ENCODE results near the gene PLOD1. TPM values are rescaled to one million over a fixed set of nuclear protein-coding genes. Genes with fewer than 3 reads are reported as not detected.
A peak's percentile ranks its signal among the peaks of the same experiment; 100 is the strongest.
"Not testable (repeated sequence)": the region's sequence is repeated elsewhere in the genome, so short reads cannot be mapped to it uniquely, and the experiment has no call there.

Gene PLOD1
- total RNA-seq, 8 experiments from 2014 or later = 24.0 to 136 (median 66.7) TPM

DNA sequence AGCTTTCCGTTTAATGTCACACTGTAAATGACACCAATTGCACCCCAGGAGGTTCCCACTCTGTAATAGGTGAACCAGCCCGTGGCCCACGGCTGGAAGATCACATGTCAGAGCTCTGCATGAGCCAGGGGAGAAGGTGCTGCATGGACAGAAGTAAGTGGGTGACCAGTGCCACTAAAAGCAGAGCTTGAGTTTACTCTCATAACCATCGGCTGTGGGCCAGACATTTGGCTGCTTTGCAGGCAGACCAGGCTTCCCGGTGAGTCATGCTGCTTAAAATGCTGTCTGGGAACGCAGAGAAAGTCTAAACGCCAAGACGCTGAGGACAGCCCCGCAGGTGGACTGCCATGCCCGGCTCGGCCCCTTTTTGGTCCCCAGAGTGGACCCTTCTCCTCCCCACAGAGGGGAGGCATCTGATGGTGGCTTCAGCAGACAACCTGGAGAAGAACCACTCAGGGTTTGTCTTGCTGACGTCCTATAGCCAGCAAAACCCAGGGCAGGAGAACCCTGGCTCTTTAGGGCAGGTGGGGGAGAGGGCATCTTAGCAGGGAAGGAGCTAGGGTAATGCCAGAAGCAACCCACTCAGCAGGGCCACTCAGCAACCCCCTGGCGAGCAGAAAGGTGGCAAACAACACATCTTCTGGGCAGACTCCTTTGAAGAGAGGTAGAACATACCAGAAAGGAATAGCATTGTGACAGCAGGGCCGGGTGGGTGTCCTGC, 15.6 kb upstream of the PLOD1 start:
- peak in 5 of 8 experiments; percentile 2 to 95 (median 30) for ATAC-seq (replicated peaks in 6 of 8)
- in situ Hi-C loops (cut with MboI; ENCODE audit: low pct_unique_long_range_greater_than_20kb in 2 of 9, low sequenced_read_pairs in 9 of 9, unreplicated experiment in 9 of 9) = no loop called here
- H3K4me1 ChIP-seq (replicated peaks in 1 of 2) = peaks cover 6 to 9% of the 10 kb centered on the region in 2 donors
- WGBS, 10 experiments = 0 to 100% (median 87%) methylated on average over 1 to 11 of the region's 14 CpGs; no CpG with 5 or more reads in 2 of the 10 experiments
- no peak overlapping the region for H3K27ac ChIP-seq
- no peak overlapping the region for H3K4me3 ChIP-seq

- no peak overlapping the region for H3K27ac ChIP-seq
- WGBS, 10 experiments = 77 to 100% (median 87%) methylated on average over 1 to 11 of the region's 11 CpGs; no CpG with 5 or more reads in 3 of the 10 experiments
- ATAC-seq (replicated peaks in 6 of 8) = no peak
- in situ Hi-C loops (cut with MboI; ENCODE audit: low pct_unique_long_range_greater_than_20kb in 2 of 9, low sequenced_read_pairs in 9 of 9, unreplicated experiment in 9 of 9) = no loop called here
- H3K4me1 ChIP-seq (replicated peaks in 1 of 2) = peaks cover 13 to 16% of the 10 kb centered on the region in 2 donors
- no peak overlapping the region for H3K4me3 ChIP-seq
Measured at GRCh38 chr1:11919621-11920020, 14.9 kb upstream of the PLOD1 start.

GRCh38 chr1:11920239-11920903, 14.1 kb upstream of the PLOD1 start:
- 89 to 95% (median 94%) methylated on average over 3 to 9 of the region's 12 CpGs; no CpG with 5 or more reads in 5 of the 10 experiments for WGBS, 10 experiments

GRCh38 chr1:11921022-11921421, 13.5 kb upstream of the PLOD1 start:
- in situ Hi-C loops (cut with MboI; ENCODE audit: low pct_unique_long_range_greater_than_20kb in 2 of 9, low sequenced_read_pairs in 9 of 9, unreplicated experiment in 9 of 9) = no loop called here
- ATAC-seq (replicated peaks in 6 of 8) = no peak
- Histone ChIP-seq H3K27ac (no peak overlapping the region), H3K4me1 (replicated peaks in 1 of 2) (peaks cover 18 to 20% of the 10 kb centered on the region in 2 donors), H3K4me3 (no peak overlapping the region)
- WGBS, 10 experiments = 51 to 100% (median 67%) methylated on average over 1 to 8 of the region's 9 CpGs; no CpG with 5 or more reads in 2 of the 10 experiments

More at GRCh38 chr1:11920239-11920903, 14.1 kb upstream of the PLOD1 start:
- in situ Hi-C loops (cut with MboI; ENCODE audit: low pct_unique_long_range_greater_than_20kb in 2 of 9, low sequenced_read_pairs in 9 of 9, unreplicated experiment in 9 of 9) = no loop called here
- Histone ChIP-seq H3K4me1 (replicated peaks in 1 of 2) (peaks cover 18 to 20% of the 10 kb centered on the region in 2 donors), H3K27ac (no peak overlapping the region), H3K4me3 (no peak overlapping the region)
- ATAC-seq (replicated peaks in 6 of 8) = peak in 1 of 8 experiments; percentile 24

DNA sequence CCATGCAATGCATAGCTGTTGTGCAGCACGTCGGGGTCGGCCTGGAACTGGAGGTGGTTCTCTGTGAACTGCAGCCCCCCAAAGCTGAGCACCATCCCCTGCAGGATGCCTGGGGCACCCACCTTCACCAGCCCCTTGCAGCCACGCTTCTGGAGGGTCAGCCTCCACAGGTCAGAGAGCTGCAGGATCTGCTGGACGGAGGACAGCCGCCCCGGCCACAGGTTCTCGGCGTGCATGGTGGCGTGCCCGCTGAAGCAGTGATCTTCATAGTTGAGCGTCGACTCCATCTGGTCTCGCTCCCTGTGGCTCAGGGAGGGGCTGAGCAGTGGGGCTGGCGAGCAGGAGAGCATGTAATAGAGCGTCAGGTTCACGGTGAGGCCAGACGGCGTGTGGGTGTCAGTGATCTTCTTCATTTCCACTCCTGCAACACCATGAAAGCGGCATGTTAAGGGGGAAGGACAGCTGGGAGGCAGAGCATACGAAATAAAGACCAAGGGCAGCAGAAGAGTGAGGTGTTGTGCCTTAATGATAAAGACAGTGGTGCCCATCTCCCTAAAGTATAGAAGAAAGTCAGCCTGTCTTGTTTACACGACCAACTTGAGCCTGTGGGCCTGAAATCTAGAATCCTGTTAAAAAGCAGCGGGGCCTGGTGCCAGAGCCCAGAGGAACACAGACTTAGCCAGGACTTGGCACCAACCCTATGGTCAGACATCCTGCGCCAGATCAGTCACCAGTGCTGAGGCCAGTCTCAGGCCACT, 11.3 kb upstream of the PLOD1 start:
- Histone ChIP-seq H3K4me1 (replicated peaks in 1 of 2) (peaks cover 21 to 23% of the 10 kb centered on the region in 2 donors), H3K4me3 (no peak overlapping the region), H3K27ac (no peak overlapping the region)
- 71 to 100% (median 95%) methylated on average over 1 to 10 of the region's 24 CpGs; no CpG with 5 or more reads in 2 of the 10 experiments for WGBS, 10 experiments
- no peak for ATAC-seq (replicated peaks in 6 of 8)
- in situ Hi-C loops (cut with MboI; ENCODE audit: low pct_unique_long_range_greater_than_20kb in 2 of 9, low sequenced_read_pairs in 9 of 9, unreplicated experiment in 9 of 9) = no loop called here

GRCh38 chr1:11923827-11924113, 10.7 kb upstream of the PLOD1 start:
- Histone ChIP-seq H3K27ac (no peak overlapping the region), H3K4me1 (replicated peaks in 1 of 2) (peaks cover 21 to 23% of the 10 kb centered on the region in 2 donors), H3K4me3 (peak overlapping the region in 1 of 5 donors; percentile 100)
- no peak for ATAC-seq (replicated peaks in 6 of 8)
- in situ Hi-C loops (cut with MboI; ENCODE audit: low pct_unique_long_range_greater_than_20kb in 2 of 9, low sequenced_read_pairs in 9 of 9, unreplicated experiment in 9 of 9) = no loop called here
- 0 to 82% (median 45%) methylated on average over 1 to 2 of the region's 5 CpGs; no CpG with 5 or more reads in 4 of the 10 experiments for WGBS, 10 experiments

DNA sequence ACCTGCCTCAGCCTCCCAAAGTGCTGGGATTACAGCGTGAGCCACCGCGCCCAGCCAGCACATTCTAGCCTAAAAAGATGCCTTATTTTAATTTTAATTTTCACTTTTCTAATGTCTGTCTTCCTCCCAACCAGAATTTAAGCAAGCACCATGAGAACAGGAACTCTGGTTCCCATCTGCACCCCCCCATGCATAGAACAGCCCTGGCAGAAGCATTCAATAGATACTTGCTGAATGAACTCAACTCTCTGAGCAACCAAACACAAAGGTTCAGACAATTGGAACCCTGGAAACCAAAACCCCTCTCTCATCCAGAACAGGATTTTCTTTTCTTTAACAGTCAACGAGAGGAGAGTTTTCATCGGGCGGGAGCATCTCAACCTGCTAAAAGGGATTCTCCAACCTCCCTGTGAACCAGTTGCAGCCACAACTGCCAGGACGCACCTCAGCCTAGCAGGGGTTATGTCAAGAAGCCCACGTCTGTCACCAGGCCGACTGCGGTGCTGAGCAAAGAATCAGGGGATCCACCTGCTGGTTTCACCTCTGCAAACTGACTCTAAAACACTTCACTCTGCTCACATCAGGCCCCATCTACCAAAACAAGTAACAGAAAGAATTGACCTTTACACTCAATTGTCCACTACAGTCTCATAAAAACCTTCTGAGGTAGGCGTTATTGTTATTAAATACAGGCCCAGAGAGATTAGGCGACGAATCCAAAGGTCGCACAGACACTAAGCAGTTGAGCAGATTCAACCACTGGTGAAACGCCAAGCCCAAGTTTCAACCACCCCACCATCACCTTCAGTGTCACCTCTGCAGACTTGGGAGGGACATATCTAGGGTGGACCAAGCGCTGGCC, 10.0 kb upstream of the PLOD1 start:
- Histone ChIP-seq H3K27ac (no peak overlapping the region), H3K4me1 (replicated peaks in 1 of 2) (peaks cover 24 to 30% of the 10 kb centered on the region in 2 donors), H3K4me3 (peak overlapping the region; percentile 61 to 100 (median 68))
- peak in 1 of 8 experiments; percentile 31 for ATAC-seq (replicated peaks in 6 of 8)
- in situ Hi-C loops (cut with MboI; ENCODE audit: low pct_unique_long_range_greater_than_20kb in 2 of 9, low sequenced_read_pairs in 9 of 9, unreplicated experiment in 9 of 9) = no loop called here
- WGBS, 10 experiments = 17 to 100% (median 58%) methylated on average over 1 to 15 of the region's 16 CpGs; no CpG with 5 or more reads in 1 of the 10 experiments

GRCh38 chr1:11925196-11925937, 9.2 kb upstream of the PLOD1 start:
- Histone ChIP-seq H3K27ac (peak overlapping the region; percentile 63 to 68), H3K4me1 (replicated peaks in 1 of 2) (peaks cover 30 to 38% of the 10 kb centered on the region in 2 donors)

DNA sequence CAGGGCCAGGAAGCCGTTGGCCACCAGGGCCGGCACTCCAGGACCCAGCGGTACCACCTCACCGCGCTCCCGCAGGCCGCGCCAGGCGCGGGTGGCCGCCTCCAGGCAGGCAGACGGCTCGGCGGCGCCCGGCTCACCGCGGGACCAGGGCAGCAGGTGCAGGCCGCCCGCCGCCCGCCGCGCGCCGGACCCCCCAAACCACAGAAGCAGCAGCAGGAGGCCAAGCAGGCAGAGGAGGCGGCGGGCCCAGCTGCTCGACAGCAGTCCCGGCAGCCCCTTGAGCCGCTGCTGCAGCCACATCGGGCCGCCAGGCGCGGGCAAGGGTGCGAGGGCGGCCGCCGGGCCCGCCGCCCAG, 8.6 kb upstream of the PLOD1 start:
- peak overlapping the region; percentile 63 to 68 for H3K27ac ChIP-seq
- H3K4me1 ChIP-seq (replicated peaks in 1 of 2) = peaks cover 30 to 36% of the 10 kb centered on the region in 2 donors
- peak overlapping the region; percentile 61 to 100 (median 68) for H3K4me3 ChIP-seq
- in situ Hi-C loops (cut with MboI; ENCODE audit: low pct_unique_long_range_greater_than_20kb in 2 of 9, low sequenced_read_pairs in 9 of 9, unreplicated experiment in 9 of 9) = no loop called here
- ATAC-seq (replicated peaks in 6 of 8) = peak; percentile 44 to 63 (median 54)
- no CpG with 5 or more reads among the region's 41 CpGs for WGBS, 10 experiments

More at GRCh38 chr1:11925196-11925937, 9.2 kb upstream of the PLOD1 start:
- 0 to 69% (median 20%) methylated on average over 1 to 2 of the region's 54 CpGs; no CpG with 5 or more reads in 7 of the 10 experiments for WGBS, 10 experiments
- ATAC-seq (replicated peaks in 6 of 8) = peak in 7 of 8 experiments; percentile 0 to 34 (median 18)
- in situ Hi-C loops (cut with MboI; ENCODE audit: low pct_unique_long_range_greater_than_20kb in 2 of 9, low sequenced_read_pairs in 9 of 9, unreplicated experiment in 9 of 9) = not testable (repeated sequence)
- H3K4me3 ChIP-seq = peak overlapping the region; percentile 61 to 100 (median 68)

DNA sequence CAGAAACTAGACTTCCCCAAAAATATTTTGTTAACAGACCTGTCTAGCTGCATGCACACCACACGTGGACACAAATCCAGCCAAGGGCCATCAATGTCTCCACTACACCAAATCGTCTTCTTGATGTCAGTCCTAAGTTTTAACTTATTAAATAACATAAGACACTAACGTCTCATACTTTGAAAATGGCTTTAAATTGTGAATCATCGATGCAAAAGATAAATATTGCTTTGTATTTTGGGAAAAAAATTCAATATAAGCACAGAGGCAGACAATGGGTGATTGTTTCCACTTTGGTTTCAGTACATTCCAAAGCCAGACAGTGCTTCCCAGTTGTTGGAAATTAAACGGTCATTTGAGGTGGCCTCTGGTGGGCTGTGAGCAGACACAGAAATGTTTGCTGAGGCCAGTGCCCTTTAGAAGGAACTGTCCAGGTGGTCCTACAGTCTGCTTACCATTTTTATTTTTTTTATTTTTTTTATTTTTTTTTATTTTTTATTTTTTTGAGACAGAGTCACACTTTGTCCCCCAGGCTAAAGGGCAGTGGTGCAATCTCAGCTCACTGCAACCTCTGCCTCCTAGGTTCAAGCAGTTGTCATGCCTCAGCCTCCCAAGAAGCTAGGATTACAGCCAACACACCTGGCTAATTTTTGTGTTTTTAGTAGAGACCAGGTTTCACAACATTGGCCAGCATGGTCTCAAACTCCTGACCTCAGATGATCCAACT, 6.5 kb upstream of the PLOD1 start:
- H3K27ac ChIP-seq = no peak overlapping the region
- H3K4me3 ChIP-seq = no peak overlapping the region
- in situ Hi-C loops (cut with MboI; ENCODE audit: low pct_unique_long_range_greater_than_20kb in 2 of 9, low sequenced_read_pairs in 9 of 9, unreplicated experiment in 9 of 9) = no loop called here
- H3K4me1 ChIP-seq (replicated peaks in 1 of 2) = peaks cover 29 to 36% of the 10 kb centered on the region in 2 donors
- WGBS, 10 experiments = 8 to 87% (median 63%) methylated on average over 2 to 5 of the region's 5 CpGs
- ATAC-seq (replicated peaks in 6 of 8) = no peak

GRCh38 chr1:11929849-11930248, 4.7 kb upstream of the PLOD1 start:
- Histone ChIP-seq H3K27ac (peak overlapping the region in 1 of 2 donors; percentile 40), H3K4me3 (no peak overlapping the region), H3K4me1 (replicated peaks in 1 of 2) (peaks cover 26 to 33% of the 10 kb centered on the region in 2 donors)
- 0 to 18% (median 1%) methylated on average over 1 to 5 of the region's 5 CpGs for WGBS, 10 experiments
- in situ Hi-C loops (cut with MboI; ENCODE audit: low pct_unique_long_range_greater_than_20kb in 2 of 9, low sequenced_read_pairs in 9 of 9, unreplicated experiment in 9 of 9) = no loop called here
- ATAC-seq (replicated peaks in 6 of 8) = no peak

Data from motor neuron (in vitro differentiated cells).